ENCODE measurements around the gene ASTN2.

- no peak for TF ChIP-seq POLR2A (IDR thresholded peaks at IDR 0.05)
- TF ChIP-seq, protein P1, sequence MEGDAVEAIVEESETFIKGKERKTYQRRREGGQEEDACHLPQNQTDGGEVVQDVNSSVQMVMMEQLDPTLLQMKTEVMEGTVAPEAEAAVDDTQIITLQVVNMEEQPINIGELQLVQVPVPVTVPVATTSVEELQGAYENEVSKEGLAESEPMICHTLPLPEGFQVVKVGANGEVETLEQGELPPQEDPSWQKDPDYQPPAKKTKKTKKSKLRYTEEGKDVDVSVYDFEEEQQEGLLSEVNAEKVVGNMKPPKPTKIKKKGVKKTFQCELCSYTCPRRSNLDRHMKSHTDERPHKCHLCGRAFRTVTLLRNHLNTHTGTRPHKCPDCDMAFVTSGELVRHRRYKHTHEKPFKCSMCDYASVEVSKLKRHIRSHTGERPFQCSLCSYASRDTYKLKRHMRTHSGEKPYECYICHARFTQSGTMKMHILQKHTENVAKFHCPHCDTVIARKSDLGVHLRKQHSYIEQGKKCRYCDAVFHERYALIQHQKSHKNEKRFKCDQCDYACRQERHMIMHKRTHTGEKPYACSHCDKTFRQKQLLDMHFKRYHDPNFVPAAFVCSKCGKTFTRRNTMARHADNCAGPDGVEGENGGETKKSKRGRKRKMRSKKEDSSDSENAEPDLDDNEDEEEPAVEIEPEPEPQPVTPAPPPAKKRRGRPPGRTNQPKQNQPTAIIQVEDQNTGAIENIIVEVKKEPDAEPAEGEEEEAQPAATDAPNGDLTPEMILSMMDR (IDR thresholded peaks at IDR 0.05) = no peak
These were observed 949.8 kb downstream of the ASTN2 start for GRCh38 chr9:116464987-116465571.

Data from prostate gland (tissue), 2 donors.